HUES6 (cell line): ENCODE results near the gene TRIM74.
"Not testable (repeated sequence)": the region's sequence is repeated elsewhere in the genome, so short reads cannot be mapped to it uniquely, and the experiment has no call there.

Source experiments
- H3K27ac ChIP-seq: 2 replicates; pipeline ENCODE4 v1.7.0; 2013; ENCODE audit warnings: low read depth, mild to moderate bottlenecking, low read length, inconsistent platforms
- H3K27me3 ChIP-seq: 2 replicates; pipeline ENCODE4 v1.6.1; 2013; ENCODE audit warnings: low read length; ENCODE audit not compliant: control insufficient read depth, insufficient read depth
- H3K36me3 ChIP-seq: 2 replicates; pipeline ENCODE4 v1.6.1; 2013; ENCODE audit warnings: low read length; ENCODE audit not compliant: control insufficient read depth, insufficient read depth
- H3K4me1 ChIP-seq: 2 replicates; pipeline ENCODE4 v1.6.1; 2013; ENCODE audit warnings: low read length; ENCODE audit not compliant: control insufficient read depth, insufficient read depth
- H3K4me3 ChIP-seq: 2 replicates; pipeline ENCODE4 v1.5.1; 2013; ENCODE audit warnings: low read depth, low read length
- H3K9ac ChIP-seq: one replicate; pipeline ENCODE4 v1.6.1; 2013; ENCODE audit warnings: mild to moderate bottlenecking, low read length
- H3K9me3 ChIP-seq: 2 replicates; pipeline ENCODE4 v1.6.1; 2013; ENCODE audit warnings: low read depth, low read length; ENCODE audit not compliant: control insufficient read depth, insufficient read depth

The TRIM74 gene

DNA sequence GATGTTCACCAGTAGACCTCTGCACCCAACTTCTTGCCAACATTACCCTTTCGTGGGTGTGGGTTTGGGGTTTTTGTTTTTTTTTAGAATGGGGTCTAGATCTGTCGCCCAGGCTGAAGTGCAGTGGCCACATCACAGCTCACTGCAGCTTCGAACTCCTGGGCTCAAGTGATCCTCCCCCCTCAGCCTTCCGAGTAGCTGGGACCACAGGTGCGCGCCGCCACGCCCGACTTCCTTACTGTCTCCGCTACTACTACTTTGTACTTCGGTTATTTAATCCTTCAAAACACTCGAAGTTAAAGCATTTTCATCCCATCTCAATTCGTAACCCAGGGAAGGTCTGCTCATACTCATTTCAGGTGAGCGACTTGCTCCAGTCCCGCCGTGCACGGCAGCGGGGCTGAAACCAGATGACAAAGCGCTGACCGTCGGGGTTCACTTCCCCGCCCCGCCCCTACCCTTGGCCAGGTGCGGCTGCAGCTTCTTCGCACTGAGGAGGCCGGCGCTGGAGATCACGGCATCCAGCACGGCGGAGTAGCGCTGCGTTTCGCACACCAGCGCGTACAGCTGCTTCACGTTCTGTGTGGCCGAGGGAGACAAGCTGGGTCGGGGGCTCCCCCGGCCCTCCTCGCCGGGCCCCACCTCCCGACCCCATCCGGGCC lies 15.2 kb downstream of the TRIM74 start:
- H3K4me3 ChIP-seq = peak overlapping the region; percentile 55

DNA sequence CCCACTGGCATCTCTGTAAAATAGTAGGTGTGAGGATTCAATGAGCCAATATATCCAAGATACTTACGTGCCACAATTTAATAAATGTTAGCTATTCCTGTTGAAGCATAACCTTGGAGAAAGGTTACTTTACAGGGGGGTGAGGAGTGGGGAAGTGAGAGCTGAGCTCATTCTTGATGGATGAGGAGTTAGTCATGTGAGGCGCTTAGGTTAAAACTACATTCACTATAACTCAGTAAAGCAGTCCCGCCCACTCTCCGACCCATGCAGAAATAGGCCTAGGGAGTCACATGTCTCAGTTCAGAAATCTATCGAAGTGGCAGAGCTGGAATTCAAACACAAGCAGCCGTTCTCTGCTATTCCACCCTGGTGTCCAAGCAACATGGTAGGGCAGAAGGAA lies 18.8 kb downstream of the TRIM74 start:
- H3K4me3 ChIP-seq, H3K9me3 ChIP-seq: not testable (repeated sequence)
- H3K36me3 ChIP-seq = peaks cover 22% of the 10 kb centered on the region

More for the DNA sequence above, 15.2 kb downstream of the TRIM74 start:
- not testable (repeated sequence) for H3K36me3 ChIP-seq, H3K27ac ChIP-seq, H3K4me1 ChIP-seq, H3K27me3 ChIP-seq, H3K9ac ChIP-seq, H3K9me3 ChIP-seq

DNA sequence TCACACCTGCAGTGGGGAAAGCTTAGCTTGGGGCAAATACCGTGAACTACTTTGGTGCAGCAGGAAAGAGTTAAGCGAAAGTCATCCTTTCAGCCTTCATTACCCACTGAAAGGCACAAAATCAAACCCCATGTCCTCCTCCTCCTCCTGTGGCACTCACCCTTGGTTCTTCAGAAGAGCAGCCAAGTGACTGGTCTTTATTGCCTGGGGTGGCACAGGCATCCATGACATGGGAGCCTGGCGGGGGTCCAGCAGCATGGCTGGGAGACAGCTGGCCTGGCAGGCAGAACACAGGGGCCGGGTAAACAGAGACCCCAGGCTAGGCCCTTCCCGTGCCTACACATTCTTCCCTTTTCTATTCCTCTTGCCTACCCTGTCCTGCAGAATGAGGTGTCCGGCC lies 19.6 kb downstream of the TRIM74 start:
- H3K27me3 ChIP-seq, H3K27ac ChIP-seq: not testable (repeated sequence)

More for the DNA sequence above, 18.8 kb downstream of the TRIM74 start:
- H3K27me3 ChIP-seq, H3K4me1 ChIP-seq, H3K9ac ChIP-seq, H3K27ac ChIP-seq: not testable (repeated sequence)

DNA sequence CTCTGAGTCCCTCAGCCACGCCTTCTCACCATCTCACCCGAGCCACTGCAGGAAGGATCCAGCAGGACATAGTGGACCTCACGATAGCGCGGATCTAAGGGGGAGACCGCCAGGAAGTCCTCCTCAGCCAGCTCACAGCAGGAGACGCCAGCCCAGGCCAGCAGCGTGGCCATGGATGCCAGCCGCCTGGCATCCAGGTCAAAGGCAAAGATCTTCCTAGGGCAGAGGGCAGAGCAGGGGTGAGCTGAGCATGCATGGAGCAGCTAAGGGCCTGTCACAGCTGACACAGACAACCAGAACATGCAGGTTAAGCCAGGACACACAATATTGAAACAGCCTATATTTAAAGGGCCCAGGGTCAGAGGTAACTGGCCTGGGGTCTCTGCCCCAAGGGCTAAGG lies 20.0 kb downstream of the TRIM74 start:
- not testable (repeated sequence) for H3K4me1 ChIP-seq, H3K9me3 ChIP-seq, H3K27ac ChIP-seq, H3K9ac ChIP-seq, H3K27me3 ChIP-seq, H3K4me3 ChIP-seq
- H3K36me3 ChIP-seq = peaks cover 23% of the 10 kb centered on the region

More for the DNA sequence above, 19.6 kb downstream of the TRIM74 start:
- H3K4me3 ChIP-seq, H3K4me1 ChIP-seq, H3K9ac ChIP-seq, H3K9me3 ChIP-seq: not testable (repeated sequence)
- peaks cover 23% of the 10 kb centered on the region for H3K36me3 ChIP-seq

- not testable (repeated sequence) for H3K27ac ChIP-seq, H3K9me3 ChIP-seq, H3K4me3 ChIP-seq, H3K9ac ChIP-seq, H3K4me1 ChIP-seq, H3K27me3 ChIP-seq
- H3K36me3 ChIP-seq = peaks cover 23% of the 10 kb centered on the region
These were observed 20.6 kb downstream of the TRIM74 start for GRCh38 chr7:72948714-72949113.

- H3K36me3 ChIP-seq = peaks cover 27% of the 10 kb centered on the region
- H3K9me3 ChIP-seq, H3K27me3 ChIP-seq, H3K4me3 ChIP-seq, H3K4me1 ChIP-seq, H3K27ac ChIP-seq, H3K9ac ChIP-seq: not testable (repeated sequence)
These were observed 23.0 kb downstream of the TRIM74 start for GRCh38 chr7:72946130-72946745.

GRCh38 chr7:72945597-72945996 lies 23.7 kb downstream of the TRIM74 start:
- H3K9me3 ChIP-seq, H3K9ac ChIP-seq, H3K4me1 ChIP-seq, H3K4me3 ChIP-seq, H3K27me3 ChIP-seq, H3K27ac ChIP-seq: not testable (repeated sequence)
- peaks cover 27% of the 10 kb centered on the region for H3K36me3 ChIP-seq

DNA sequence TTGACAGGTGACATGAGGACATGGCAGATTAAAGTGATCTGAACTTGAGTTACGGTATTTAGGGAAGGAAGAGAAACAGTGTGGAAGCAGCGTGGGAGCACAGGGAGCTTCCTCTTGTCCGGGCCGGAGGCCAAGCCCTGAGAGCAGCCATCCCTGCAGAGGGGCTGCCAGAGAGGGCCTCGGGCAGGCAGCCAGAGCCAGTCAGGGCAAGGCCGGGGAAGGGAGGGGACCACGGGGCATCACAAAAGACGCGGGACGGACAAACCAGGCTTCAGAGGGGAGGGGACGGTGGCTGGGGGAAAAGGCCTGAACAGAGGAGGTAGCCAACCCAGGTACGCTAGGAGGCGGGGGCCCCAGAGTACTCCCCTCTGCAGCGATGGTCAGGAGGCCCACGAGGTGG lies 24.3 kb downstream of the TRIM74 start:
- H3K27ac ChIP-seq, H3K4me1 ChIP-seq, H3K4me3 ChIP-seq, H3K9ac ChIP-seq, H3K27me3 ChIP-seq, H3K9me3 ChIP-seq: not testable (repeated sequence)
- H3K36me3 ChIP-seq = peaks cover 27% of the 10 kb centered on the region

DNA sequence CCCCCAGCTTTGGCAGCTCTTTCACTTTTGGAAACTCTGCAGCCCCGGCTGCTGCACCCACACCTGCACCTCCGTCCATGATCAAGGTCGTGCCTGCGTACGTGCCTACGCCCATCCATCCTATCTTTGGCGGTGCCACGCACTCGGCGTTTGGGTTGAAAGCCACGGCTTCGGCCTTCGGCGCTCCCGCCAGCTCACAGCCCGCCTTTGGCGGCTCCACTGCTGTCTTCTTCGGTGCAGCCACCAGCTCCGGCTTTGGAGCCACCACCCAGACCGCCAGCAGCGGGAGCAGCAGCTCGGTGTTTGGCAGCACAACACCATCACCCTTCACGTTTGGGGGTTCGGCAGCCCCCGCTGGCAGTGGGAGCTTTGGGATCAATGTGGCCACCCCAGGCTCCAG lies 26.3 kb downstream of the TRIM74 start:
- not testable (repeated sequence) for H3K27me3 ChIP-seq, H3K27ac ChIP-seq, H3K4me3 ChIP-seq, H3K9ac ChIP-seq, H3K4me1 ChIP-seq, H3K9me3 ChIP-seq
- peaks cover 26% of the 10 kb centered on the region for H3K36me3 ChIP-seq

DNA sequence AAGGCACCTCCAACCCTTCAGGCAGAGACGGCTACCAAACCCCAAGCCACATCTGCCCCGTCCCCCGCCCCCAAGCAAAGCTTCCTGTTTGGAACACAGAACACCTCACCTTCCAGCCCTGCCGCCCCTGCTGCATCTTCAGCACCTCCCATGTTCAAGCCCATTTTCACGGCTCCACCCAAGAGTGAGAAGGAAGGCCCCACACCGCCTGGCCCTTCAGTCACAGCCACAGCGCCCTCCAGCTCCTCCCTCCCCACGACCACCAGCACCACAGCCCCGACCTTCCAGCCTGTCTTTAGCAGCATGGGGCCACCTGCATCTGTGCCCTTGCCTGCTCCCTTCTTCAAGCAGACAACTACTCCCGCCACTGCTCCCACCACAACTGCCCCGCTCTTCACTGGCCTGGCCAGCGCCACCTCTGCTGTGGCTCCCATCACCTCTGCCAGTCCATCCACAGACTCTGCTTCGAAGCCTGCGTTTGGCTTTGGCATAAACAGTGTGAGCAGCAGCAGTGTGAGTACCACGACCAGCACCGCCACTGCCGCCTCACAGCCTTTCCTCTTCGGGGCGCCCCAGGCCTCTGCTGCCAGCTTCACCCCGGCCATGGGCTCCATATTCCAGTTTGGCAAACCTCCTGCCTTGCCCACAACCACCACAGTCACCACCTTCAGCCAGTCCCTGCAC lies 27.1 kb downstream of the TRIM74 start:
- not testable (repeated sequence) for H3K4me1 ChIP-seq, H3K9me3 ChIP-seq, H3K27me3 ChIP-seq, H3K4me3 ChIP-seq, H3K9ac ChIP-seq, H3K27ac ChIP-seq
- H3K36me3 ChIP-seq = peaks cover 26% of the 10 kb centered on the region

- H3K4me1 ChIP-seq, H3K9me3 ChIP-seq, H3K27ac ChIP-seq, H3K27me3 ChIP-seq, H3K4me3 ChIP-seq, H3K9ac ChIP-seq: not testable (repeated sequence)
- H3K36me3 ChIP-seq = peaks cover 55% of the 10 kb centered on the region
These were observed 41.0 kb downstream of the TRIM74 start for GRCh38 chr7:72928216-72928615.
